Breast epithelium (tissue), 4 donors: Measurements from ENCODE around the gene CMSS1. TPM values are rescaled to one million over a fixed set of nuclear protein-coding genes. Genes with fewer than 3 reads are reported as not detected.
A peak's percentile ranks its signal among the peaks of the same experiment; 100 is the strongest.

ENCODE experiments used
- DNase-seq, 2 donors: peaks; one replicate each; pipeline ENCODE4 v3.0.0-alpha.2; 2019; ENCODE audit warnings: low spot score in 2 of 2
- H3K27ac ChIP-seq, 2 donors: fragments of 200-600 bp; sonication (generic) in 1 of 2; one replicate each; pipeline ENCODE4 v1.5.1; 2016 to 2019; ENCODE audit warnings: mild to moderate bottlenecking in 1 of 2
- H3K27me3 ChIP-seq, 2 donors: fragments of 200-600 bp; sonication (generic) in 1 of 2; one replicate each; pipeline versions ENCODE4 v1.5.1 to v1.6.0; 2017 to 2019; ENCODE audit warnings: control low read depth in 1 of 2, mild to moderate bottlenecking in 1 of 2
- H3K36me3 ChIP-seq: fragments of 200-600 bp; one replicate; pipeline ENCODE4 v1.5.1; 2019
- H3K4me1 ChIP-seq, 2 donors: fragments of 200-600 bp; sonication (generic); one replicate each; pipeline ENCODE4 v1.5.1; 2016 to 2019; ENCODE audit warnings: control low read depth in 1 of 2
- H3K4me3 ChIP-seq, 3 donors: fragments of 200-600 bp; sonication (generic); 1 replicate in 2 of 3; 2 replicates in 1 of 3; pipeline ENCODE4 v1.5.1; 2016 to 2019; ENCODE audit warnings: mild to moderate bottlenecking in 3 of 3, moderate library complexity in 2 of 3
- H3K9me3 ChIP-seq, 2 donors: fragments of 200-600 bp; sonication (generic) in 1 of 2; one replicate each; pipeline ENCODE4 v1.5.1; 2016 to 2019; ENCODE audit warnings: control low read depth in 1 of 2
- CTCF ChIP-seq, 3 donors: fragments of 450-650 bp; IDR thresholded peaks; one replicate each; pipeline ENCODE4 v1.5.1; 2016 to 2017; ENCODE audit warnings: antibody characterized with exemption in 3 of 3, mild to moderate bottlenecking in 3 of 3, moderate library complexity in 3 of 3
- POLR2A ChIP-seq: fragments of 450-650 bp; IDR thresholded peaks from one replicate; pipeline ENCODE4 v1.6.1; 2016; ENCODE audit warnings: antibody characterized with exemption, mild to moderate bottlenecking, moderate library complexity
- POLR2AphosphoS5 ChIP-seq, 3 donors: sonication (generic); formaldehyde crosslinking; IDR thresholded peaks; one replicate each; pipeline ENCODE4 v1.6.1; 2017; ENCODE audit warnings: antibody characterized with exemption in 3 of 3
- intact Hi-C: fragments of 100-400 bp; cut with DNase I; formaldehyde crosslinking; loops from one replicate; pipeline ENCODE4 v1.15.1; 2023; ENCODE audit warnings: low total_unique reads
- total RNA-seq, 3 donors: library from RNA; depleted of rRNA; stranded (reverse); fragments of >200 nt; gene quantifications; one replicate each; pipeline ENCODE4 v1.1.0, GENCODE V29; 2016

CMSS1 gene
- total RNA-seq, 3 donors from 2014 or later: 15.5 to 35.4 (median 16.1) TPM

GRCh38 chr3:99900248-99900647 lies 82.6 kb downstream of the CMSS1 start:
- Histone ChIP-seq H3K27me3 (no peaks in the 10 kb centered on the region), H3K36me3 (no peaks in the 10 kb centered on the region), H3K4me1 (no peaks in the 10 kb centered on the region), H3K9me3 (no peaks in the 10 kb centered on the region), H3K27ac (no peak overlapping the region), H3K4me3 (no peak overlapping the region)
- DNase-seq: no peak
- TF ChIP-seq POLR2AphosphoS5 (IDR thresholded peaks at IDR 0.05) (no peak), POLR2A (no peak), CTCF (IDR thresholded peaks at IDR 0.05) (no peak)
- intact Hi-C loops: no loop called here

GRCh38 chr3:99901200-99901926 lies 83.7 kb downstream of the CMSS1 start:
- Histone ChIP-seq H3K36me3 (no peaks in the 10 kb centered on the region), H3K9me3 (no peaks in the 10 kb centered on the region), H3K4me1 (no peaks in the 10 kb centered on the region), H3K27ac (peak overlapping the region; percentile 33 to 73), H3K27me3 (no peaks in the 10 kb centered on the region), H3K4me3 (peak overlapping the region in 1 of 3 donors; percentile 29)
- intact Hi-C loops: no loop called here
- no peak for TF ChIP-seq CTCF (IDR thresholded peaks at IDR 0.05)
- no peak for TF ChIP-seq POLR2A
- TF ChIP-seq POLR2AphosphoS5 (IDR thresholded peaks at IDR 0.05): no peak
- DNase-seq: no peak

GRCh38 chr3:99902091-99902490 lies 84.4 kb downstream of the CMSS1 start:
- TF ChIP-seq POLR2AphosphoS5 (IDR thresholded peaks at IDR 0.05): no peak
- no peak for TF ChIP-seq CTCF (IDR thresholded peaks at IDR 0.05)
- no peak for TF ChIP-seq POLR2A
- no peak for DNase-seq
- Histone ChIP-seq H3K9me3 (no peaks in the 10 kb centered on the region), H3K27ac (no peak overlapping the region), H3K4me1 (no peaks in the 10 kb centered on the region), H3K4me3 (no peak overlapping the region), H3K27me3 (no peaks in the 10 kb centered on the region), H3K36me3 (no peaks in the 10 kb centered on the region)
- intact Hi-C loops: no loop called here

- no peak for TF ChIP-seq POLR2AphosphoS5 (IDR thresholded peaks at IDR 0.05)
- TF ChIP-seq POLR2A: no peak
- TF ChIP-seq CTCF (IDR thresholded peaks at IDR 0.05): no peak
- no peaks in the 10 kb centered on the region for H3K36me3 ChIP-seq
- H3K4me1 ChIP-seq: no peaks in the 10 kb centered on the region
- H3K4me3 ChIP-seq: no peak overlapping the region
- no peaks in the 10 kb centered on the region for H3K9me3 ChIP-seq
- DNase-seq: no peak
- intact Hi-C loops: no loop called here
- H3K27me3 ChIP-seq: no peaks in the 10 kb centered on the region
- H3K27ac ChIP-seq: peak overlapping the region; percentile 30 to 71
Observed at GRCh38 chr3:99903869-99904268, 86.2 kb downstream of the CMSS1 start.

- DNase-seq: no peak
- Histone ChIP-seq H3K4me1 (no peaks in the 10 kb centered on the region), H3K4me3 (no peak overlapping the region), H3K36me3 (no peaks in the 10 kb centered on the region), H3K27me3 (no peaks in the 10 kb centered on the region), H3K9me3 (no peaks in the 10 kb centered on the region), H3K27ac (no peak overlapping the region)
- TF ChIP-seq CTCF (IDR thresholded peaks at IDR 0.05): no peak
- intact Hi-C loops: no loop called here
Observed at GRCh38 chr3:99907959-99908544, 90.4 kb downstream of the CMSS1 start.
